IMR-90 (cell line): ENCODE measurements around the gene RPL21. TPM values are rescaled to one million over a fixed set of nuclear protein-coding genes. Genes with fewer than 3 reads are reported as not detected.
A peak's percentile ranks its signal among the peaks of the same experiment; 100 is the strongest.

Source experiments
- ATAC-seq: fragments of 200-7000 bp; cut with Tn5 transposase; 2 replicates; pipeline ENCODE4 v1.9.1; 2020; ENCODE audit warnings: low read depth, mild to moderate bottlenecking, moderate library complexity
- BruUV-seq: library from RNA; stranded (reverse); fragments of 400-500 nt; replicated peaks from 2 replicates; lab custom pipeline; 2021; lab: Mats Ljungman, UMichigan
- CTCF ChIA-PET: fragments of 300-600 bp; formaldehyde crosslinking; extraction: SDS; loops from one replicate; lab custom pipeline; 2021; ENCODE audit warnings: antibody characterized with exemption; lab: Yijun Ruan, JAX
- POLR2A ChIA-PET: fragments of 300-600 bp; sonication (Branson Sonifier 250); formaldehyde crosslinking; loops from one replicate; lab custom pipeline; 2022; ENCODE audit warnings: antibody characterized with exemption; ENCODE audit not compliant: unreplicated experiment; lab: Charles Lee
- DNase-seq: peaks from one replicate; pipeline ENCODE4 v3.0.0; 2013
- H2AFZ ChIP-seq: replicated peaks from 2 replicates; pipeline ENCODE3; 2013; ENCODE audit warnings: low read length, mild to moderate bottlenecking; ENCODE audit not compliant: poor library complexity
- H2AK5ac ChIP-seq: 2 replicates; pipeline ENCODE4 v1.6.1; 2013; ENCODE audit warnings: low read depth, low read length, inconsistent platforms
- H2AK9ac ChIP-seq: replicated peaks from 2 replicates; pipeline ENCODE3; 2013; ENCODE audit warnings: mild to moderate bottlenecking, low read depth, low read length, moderate library complexity; ENCODE audit not compliant: poor library complexity
- H2BK120ac ChIP-seq: 2 replicates; pipeline ENCODE4 v1.6.1; 2013; ENCODE audit warnings: low read depth, low read length, inconsistent platforms
- H2BK15ac ChIP-seq: 3 replicates; pipeline ENCODE4 v1.6.1; 2013; ENCODE audit warnings: low read depth, low read length, inconsistent platforms
- H2BK20ac ChIP-seq: 2 replicates; pipeline ENCODE4 v1.6.1; 2013; ENCODE audit warnings: low read depth, mild to moderate bottlenecking, inconsistent platforms, low read length, moderate library complexity
- H2BK5ac ChIP-seq: 2 replicates; pipeline ENCODE4 v1.6.1; 2013; ENCODE audit warnings: mild to moderate bottlenecking, low read depth, low read length, inconsistent platforms; ENCODE audit not compliant: poor library complexity, severe bottlenecking
- H3K14ac ChIP-seq: replicated peaks from 2 replicates; pipeline ENCODE4 v1.6.1; 2013; ENCODE audit warnings: low read depth, low read length, inconsistent platforms
- H3K18ac ChIP-seq: 2 replicates; pipeline ENCODE4 v1.6.1; 2013; ENCODE audit warnings: low read depth, low read length, control low read depth
- H3K23ac ChIP-seq: 2 replicates; pipeline ENCODE4 v1.6.1; 2013; ENCODE audit warnings: low read depth, low read length, inconsistent platforms
- H3K27ac ChIP-seq: 2 replicates; pipeline ENCODE4 v1.5.1; 2013; ENCODE audit warnings: mild to moderate bottlenecking, control low read depth, low read length; ENCODE audit not compliant: insufficient read depth
- H3K27me3 ChIP-seq: 2 replicates; pipeline ENCODE4 v1.6.1; 2013; ENCODE audit warnings: low read length; ENCODE audit not compliant: control insufficient read depth, insufficient read depth
- H3K36me3 ChIP-seq: 2 replicates; pipeline ENCODE4 v1.6.1; 2013; ENCODE audit warnings: low read length, mixed read lengths; ENCODE audit not compliant: control insufficient read depth, insufficient read depth
- H3K4ac ChIP-seq: 2 replicates; pipeline ENCODE4 v1.6.1; 2013; ENCODE audit warnings: low read depth, low read length, inconsistent platforms
- H3K4me1 ChIP-seq: 2 replicates; pipeline ENCODE4 v1.6.1; 2013; ENCODE audit warnings: low read length, mixed read lengths; ENCODE audit not compliant: control insufficient read depth, insufficient read depth
- H3K4me2 ChIP-seq: 2 replicates; pipeline ENCODE4 v1.6.1; 2013; ENCODE audit warnings: low read depth, mild to moderate bottlenecking, control low read depth, low read length, moderate library complexity
- H3K4me3 ChIP-seq: 2 replicates; pipeline ENCODE4 v1.5.1; 2013; ENCODE audit warnings: low read depth, mild to moderate bottlenecking, control low read depth, low read length, moderate library complexity; ENCODE audit not compliant: insufficient read depth
- H3K56ac ChIP-seq: 2 replicates; pipeline ENCODE4 v1.6.1; 2013; ENCODE audit warnings: low read length, inconsistent platforms; ENCODE audit not compliant: insufficient read depth; ENCODE audit errors: extremely low read depth
- H3K79me1 ChIP-seq, 2 experiments: 2 replicates each; pipeline ENCODE4 v1.6.1; 2013; ENCODE audit warnings: low read length in 2 of 2, inconsistent platforms in 1 of 2, low read depth in 1 of 2
- H3K9ac ChIP-seq: 2 replicates; pipeline ENCODE4 v1.6.1; 2013; ENCODE audit warnings: low read depth, low read length, control low read depth
- H3K9me1 ChIP-seq: 2 replicates; pipeline ENCODE4 v1.6.1; 2013; ENCODE audit warnings: low read length, inconsistent platforms; ENCODE audit not compliant: insufficient read depth
- H3K9me3 ChIP-seq: 2 replicates; pipeline ENCODE4 v1.6.1; 2013; ENCODE audit warnings: low read length; ENCODE audit not compliant: control insufficient read depth, insufficient read depth
- H4K20me1 ChIP-seq: 2 replicates; pipeline ENCODE4 v1.6.1; 2013; ENCODE audit warnings: low read length, inconsistent platforms; ENCODE audit not compliant: insufficient read depth
- H4K5ac ChIP-seq: 2 replicates; pipeline ENCODE4 v1.6.1; 2013; ENCODE audit warnings: mild to moderate bottlenecking, low read depth, low read length, control low read depth
- H4K8ac ChIP-seq, 2 experiments: 2 replicates each; pipeline ENCODE4 v1.6.1; 2013; ENCODE audit warnings: low read depth in 2 of 2, low read length in 2 of 2, control low read depth in 1 of 2, inconsistent platforms in 1 of 2
- H4K91ac ChIP-seq: 2 replicates; pipeline ENCODE4 v1.6.1; 2013; ENCODE audit warnings: low read depth, low read length, inconsistent platforms; ENCODE audit not compliant: insufficient read depth
- FOS ChIP-seq: fragments of 150-350 bp; IDR thresholded peaks from 2 replicates; pipeline ENCODE4 v1.6.1; 2016; ENCODE audit warnings: low read depth, low read length
- RAD21 ChIP-seq: IDR thresholded peaks from 2 replicates; pipeline ENCODE4 v1.6.1; 2012; ENCODE audit warnings: low read length, improper control_type of control experiment
- WGBS, 2 experiments: methylation state at CpG; one replicate each; pipeline versions ENCODE4 v1.1.5 to v1.1.7; 2013; ENCODE audit warnings: missing lambda C conversion rate in 2 of 2; ENCODE audit not compliant: insufficient read length in 1 of 2; ENCODE audit errors: extremely low coverage in 2 of 2; 5-methylcytosine and 5-hydroxymethylcytosine counted together
- dilution Hi-C: fragments of 300-500 bp; cut with HindIII; formaldehyde crosslinking; loops from one replicate; pipeline ENCODE4 v1.14.3; 2018; ENCODE audit warnings: low sequenced_read_pairs; ENCODE audit not compliant: unreplicated experiment
- in situ Hi-C: fragments of 300-500 bp; cut with MboI; formaldehyde crosslinking; loops from 3 replicates; pipeline ENCODE4 v1.14.3; 2019; ENCODE audit warnings: low sequenced_read_pairs, inconsistent platforms, mixed read lengths
- intact Hi-C: fragments of 100-400 bp; cut with micrococcal nuclease; formaldehyde crosslinking; loops from 2 replicates; pipeline ENCODE4 v1.10.0; 2022
- polyA plus RNA-seq, 3 experiments: library from polyadenylated mRNA; depleted of rRNA; stranded (reverse); fragments of >200 nt; gene quantifications; 2 replicates each; pipeline ENCODE4 v1.2.3, GENCODE V29; 2012; ENCODE audit warnings: low replicate concordance in 1 of 3
- total RNA-seq: library from RNA; depleted of rRNA; stranded (reverse); fragments of >200 nt; gene quantifications from 2 replicates; pipeline ENCODE4 v1.2.3, GENCODE V29; 2012

Gene RPL21
- total and polyA plus RNA-seq, 2 of the 4 experiments (the other 2 are of a cell fraction), result 912 to 1,160 TPM

- ATAC-seq, result no peak
Measured at GRCh38 chr13:27250833-27251165, 559 bp upstream of the RPL21 start.

More at GRCh38 chr13:27250833-27251165, 559 bp upstream of the RPL21 start:
- no peak overlapping the region for H2AK5ac ChIP-seq
- H3K27ac ChIP-seq, result no peak overlapping the region
- dilution Hi-C loops, result no loop called here
- ChIA-PET POLR2A (interaction anchor here (0.6 kb wide), 1 partner anchor 122 kb away, joined by 4 read pairs; no protein-coding TSS in a partner anchor), CTCF (interaction anchor here (1.1 kb wide), 1 partner anchor 103 kb away, joined by 4 read pairs; no protein-coding TSS in a partner anchor)
- H3K9ac ChIP-seq, result peak overlapping the region; percentile 35; the same call in 1 of the 2 replicates
- H2BK5ac ChIP-seq, result peak overlapping the region; percentile 59
- peak overlapping the region; percentile 71 for H3K4me3 ChIP-seq
- H4K8ac ChIP-seq, result peak overlapping the region; percentile 79 to 89
- WGBS, 2 experiments, result no CpG with 5 or more reads among the region's 9 CpGs
- peak overlapping the region; percentile 51; the same call in 1 of the 2 replicates for H3K4ac ChIP-seq
- H3K9me1 ChIP-seq, result 0 out of 2 replicates have a peak, but pooled peaks cover 3% of the 10 kb centered on the region
- peak overlapping the region; percentile 1; the same call in 1 of the 2 replicates for H3K18ac ChIP-seq
- H3K79me1 ChIP-seq, result peaks cover 0 to 32% of the 10 kb centered on the region in 2 experiments; a peak in 3 of 4 replicates
- no peak for TF ChIP-seq FOS
- peak; percentile 12; the same call in 1 of the 2 replicates for TF ChIP-seq RAD21
- peak overlapping the region; percentile 5; the same call in 1 of the 2 replicates for H2BK120ac ChIP-seq
- H4K5ac ChIP-seq, result peak overlapping the region; percentile 20; the same call in 1 of the 2 replicates
- 0 out of 2 replicates have a peak overlapping the region, but pooled peaks have one; percentile 10 for H4K91ac ChIP-seq
- H2BK15ac ChIP-seq, result no peak overlapping the region
- in situ Hi-C loops, result no loop called here
- no peaks in the 10 kb centered on the region for H3K9me3 ChIP-seq
- peak overlapping the region; percentile 94 for H2AFZ ChIP-seq
- no peaks in the 10 kb centered on the region for H3K27me3 ChIP-seq
- H3K56ac ChIP-seq, result peak overlapping the region; percentile 46; the same call in 1 of the 2 replicates
- H3K4me1 ChIP-seq, result no peaks in the 10 kb centered on the region; the same call in 1 of the 2 replicates
- BruUV-seq, result TSS peak; percentile 69
- DNase-seq, result no peak
- H3K4me2 ChIP-seq, result peak overlapping the region; percentile 74; the same call in 1 of the 2 replicates
- H3K14ac ChIP-seq, result peak overlapping the region; percentile 62; the same call in 1 of the 2 replicates
- H4K20me1 ChIP-seq, result peaks cover 33% of the 10 kb centered on the region; the same call in 1 of the 2 replicates
- H3K36me3 ChIP-seq, result peaks cover 9% of the 10 kb centered on the region
- H3K23ac ChIP-seq, result peak overlapping the region; percentile 51; the same call in 1 of the 2 replicates
- intact Hi-C loops, result loop anchor here (1.0 kb wide), 2 partner anchors 78 to 265 kb away; no protein-coding TSS in a partner anchor
- no peak overlapping the region for H2AK9ac ChIP-seq
- no peak overlapping the region for H2BK20ac ChIP-seq
